MM.1S (cell line): ENCODE measurements around the gene PRSS21.

Source experiments
- CTCF ChIP-seq: fragments of 300-600 bp; sonication (generic); IDR thresholded peaks from 2 replicates; pipeline ENCODE4 v1.5.1; 2016; ENCODE audit warnings: antibody characterized with exemption, low read length, mixed read lengths
- EZH2 ChIP-seq: fragments of 300-600 bp; sonication (generic); optimal IDR thresholded peaks from 2 replicates; pipeline ENCODE3; 2017; ENCODE audit warnings: low read depth, mild to moderate bottlenecking, antibody characterized with exemption, low read length, mixed read lengths
- EZH2phosphoT487 ChIP-seq: fragments of 300-600 bp; sonication (generic); IDR thresholded peaks from 2 replicates; pipeline ENCODE4 v1.6.1; 2018; ENCODE audit warnings: antibody characterized with exemption, low read length

GRCh38 chr16:2820836-2821486 lies 3.9 kb downstream of the PRSS21 start:
- TF ChIP-seq CTCF = no peak
- TF ChIP-seq EZH2 = no peak
- no peak for TF ChIP-seq EZH2phosphoT487
